Measurements from ENCODE around the gene WWOX.

The WWOX gene

GRCh38 chr16:78431004-78431670 is 331.7 kb downstream of the WWOX start:
- Mint-ChIP-seq H3K4me3 (no peak overlapping the region), H3K9me3 (peaks cover 6 to 14% of the 10 kb centered on the region in 2 donors), H3K27me3 (no peaks in the 10 kb centered on the region), H3K4me1 (no peaks in the 10 kb centered on the region), H3K27ac (no peak overlapping the region)
- ATAC-seq (no peak), DNase-seq (no peak)

- Mint-ChIP-seq H3K9me3 (peaks cover 6 to 14% of the 10 kb centered on the region in 2 donors), H3K4me1 (no peaks in the 10 kb centered on the region), H3K4me3 (no peak overlapping the region), H3K27ac (no peak overlapping the region), H3K27me3 (no peaks in the 10 kb centered on the region)
- no peak for DNase-seq
- no peak for ATAC-seq
Observed at GRCh38 chr16:78431701-78432100, 332.2 kb downstream of the WWOX start.

GRCh38 chr16:78432451-78432850 is 333.0 kb downstream of the WWOX start:
- Mint-ChIP-seq H3K4me1 (no peaks in the 10 kb centered on the region), H3K27me3 (no peaks in the 10 kb centered on the region), H3K9me3 (peaks cover 6 to 14% of the 10 kb centered on the region in 2 donors), H3K27ac (no peak overlapping the region), H3K4me3 (no peak overlapping the region)
- ATAC-seq = no peak
- DNase-seq = no peak

GRCh38 chr16:78433116-78433515 is 333.7 kb downstream of the WWOX start:
- Mint-ChIP-seq H3K4me3 (no peak overlapping the region), H3K27ac (no peak overlapping the region), H3K27me3 (no peaks in the 10 kb centered on the region), H3K4me1 (no peaks in the 10 kb centered on the region), H3K9me3 (peaks cover 6 to 14% of the 10 kb centered on the region in 2 donors)
- no peak for DNase-seq
- ATAC-seq = no peak

- DNase-seq = no peak
- Mint-ChIP-seq H3K27ac (no peak overlapping the region), H3K9me3 (peaks cover 6 to 14% of the 10 kb centered on the region in 2 donors), H3K27me3 (no peaks in the 10 kb centered on the region), H3K4me1 (no peaks in the 10 kb centered on the region), H3K4me3 (no peak overlapping the region)
- no peak for ATAC-seq
Observed at GRCh38 chr16:78434401-78434800, 334.9 kb downstream of the WWOX start.

- H3K27ac Mint-ChIP-seq = no peak overlapping the region
- no peaks in the 10 kb centered on the region for H3K27me3 Mint-ChIP-seq
- H3K9me3 Mint-ChIP-seq = peaks cover 6 to 7% of the 10 kb centered on the region in 2 donors
- no peaks in the 10 kb centered on the region for H3K4me1 Mint-ChIP-seq
- DNase-seq (no peak), ATAC-seq (no peak)
- no peak overlapping the region for H3K4me3 Mint-ChIP-seq
Observed at GRCh38 chr16:78435260-78435659, 335.8 kb downstream of the WWOX start.

- H3K27ac Mint-ChIP-seq = no peak overlapping the region
- H3K4me1 Mint-ChIP-seq = no peaks in the 10 kb centered on the region
- DNase-seq = no peak
- no peaks in the 10 kb centered on the region for H3K27me3 Mint-ChIP-seq
- H3K4me3 Mint-ChIP-seq = no peak overlapping the region
- ATAC-seq = no peak
- H3K9me3 Mint-ChIP-seq = peaks cover 6 to 7% of the 10 kb centered on the region in 2 donors
Observed at GRCh38 chr16:78436023-78436422, 336.6 kb downstream of the WWOX start.

- no peak overlapping the region for H3K27ac Mint-ChIP-seq
- H3K4me3 Mint-ChIP-seq = no peak overlapping the region
- DNase-seq (no peak), ATAC-seq (no peak)
- H3K27me3 Mint-ChIP-seq = no peaks in the 10 kb centered on the region
- H3K9me3 Mint-ChIP-seq = peaks cover 6 to 7% of the 10 kb centered on the region in 2 donors
- no peaks in the 10 kb centered on the region for H3K4me1 Mint-ChIP-seq
Observed at GRCh38 chr16:78436846-78437245, 337.4 kb downstream of the WWOX start.

- no peaks in the 10 kb centered on the region for H3K4me1 Mint-ChIP-seq
- H3K27ac Mint-ChIP-seq = no peak overlapping the region
- peaks cover 6 to 7% of the 10 kb centered on the region in 2 donors for H3K9me3 Mint-ChIP-seq
- no peak overlapping the region for H3K4me3 Mint-ChIP-seq
- ATAC-seq (no peak), DNase-seq (peak; percentile 2 to 11)
- no peaks in the 10 kb centered on the region for H3K27me3 Mint-ChIP-seq
Observed at GRCh38 chr16:78437352-78437968, 338.0 kb downstream of the WWOX start.

GRCh38 chr16:78438219-78438618 is 338.8 kb downstream of the WWOX start:
- H3K4me3 Mint-ChIP-seq = no peak overlapping the region
- H3K9me3 Mint-ChIP-seq = peaks cover 6 to 7% of the 10 kb centered on the region in 2 donors
- ATAC-seq (no peak), DNase-seq (no peak)
- no peak overlapping the region for H3K27ac Mint-ChIP-seq
- no peaks in the 10 kb centered on the region for H3K4me1 Mint-ChIP-seq
- H3K27me3 Mint-ChIP-seq = no peaks in the 10 kb centered on the region

GRCh38 chr16:78438632-78439031 is 339.2 kb downstream of the WWOX start:
- Mint-ChIP-seq H3K9me3 (peaks cover 6 to 7% of the 10 kb centered on the region in 2 donors), H3K4me3 (no peak overlapping the region), H3K4me1 (no peaks in the 10 kb centered on the region), H3K27ac (no peak overlapping the region), H3K27me3 (no peaks in the 10 kb centered on the region)
- ATAC-seq = no peak
- no peak for DNase-seq

- H3K27ac Mint-ChIP-seq = no peak overlapping the region
- H3K4me3 Mint-ChIP-seq = no peak overlapping the region
- no peaks in the 10 kb centered on the region for H3K27me3 Mint-ChIP-seq
- no peaks in the 10 kb centered on the region for H3K4me1 Mint-ChIP-seq
- peaks cover under 1 to 1% of the 10 kb centered on the region in 2 donors for H3K9me3 Mint-ChIP-seq
- no peak for ATAC-seq
- no peak for DNase-seq
Observed at GRCh38 chr16:78439646-78440045, 340.2 kb downstream of the WWOX start.

GRCh38 chr16:78441298-78441697 is 341.8 kb downstream of the WWOX start:
- no peak for ATAC-seq
- DNase-seq = no peak
- no peaks in the 10 kb centered on the region for H3K4me1 Mint-ChIP-seq
- no peak overlapping the region for H3K27ac Mint-ChIP-seq
- H3K4me3 Mint-ChIP-seq = no peak overlapping the region
- no peaks in the 10 kb centered on the region for H3K27me3 Mint-ChIP-seq
- no peaks in the 10 kb centered on the region for H3K9me3 Mint-ChIP-seq

GRCh38 chr16:78443542-78444364 is 344.3 kb downstream of the WWOX start:
- ATAC-seq = no peak
- no peak for DNase-seq
- Mint-ChIP-seq H3K9me3 (no peaks in the 10 kb centered on the region), H3K4me3 (no peak overlapping the region), H3K4me1 (no peaks in the 10 kb centered on the region), H3K27me3 (no peaks in the 10 kb centered on the region), H3K27ac (no peak overlapping the region)

- Mint-ChIP-seq H3K9me3 (no peaks in the 10 kb centered on the region), H3K27me3 (no peaks in the 10 kb centered on the region), H3K4me1 (no peaks in the 10 kb centered on the region), H3K27ac (no peak overlapping the region), H3K4me3 (no peak overlapping the region)
- DNase-seq = no peak
- ATAC-seq = no peak
Observed at GRCh38 chr16:78445818-78446217, 346.4 kb downstream of the WWOX start.

GRCh38 chr16:78446486-78446885 is 347.0 kb downstream of the WWOX start:
- ATAC-seq = no peak
- H3K9me3 Mint-ChIP-seq = no peaks in the 10 kb centered on the region
- H3K27ac Mint-ChIP-seq = no peak overlapping the region
- H3K4me1 Mint-ChIP-seq = no peaks in the 10 kb centered on the region
- H3K27me3 Mint-ChIP-seq = no peaks in the 10 kb centered on the region
- no peak overlapping the region for H3K4me3 Mint-ChIP-seq
- DNase-seq = no peak

Measured in stimulated activated naive CD8-positive, alpha-beta T cell treated with anti-CD3 and anti-CD28 coated beads, Interleukin-15, amount 100 ng/mL, for 72 hours (primary cell).